H9 (cell line): ENCODE results near the gene CRISP2. TPM values are rescaled to one million over a fixed set of nuclear protein-coding genes. Genes with fewer than 3 reads are reported as not detected.

ENCODE experiments used
- DNase-seq: peaks from one replicate; pipeline ENCODE4 v3.0.0-alpha.2; 2017
- H2AFZ ChIP-seq: one replicate; pipeline ENCODE4 v1.6.1; 2013; ENCODE audit warnings: mild to moderate bottlenecking, low read length, control low read depth, moderate library complexity
- H2AK5ac ChIP-seq: 2 replicates; pipeline ENCODE4 v1.6.1; 2013; ENCODE audit warnings: low read length, control low read depth, mixed read lengths; ENCODE audit not compliant: insufficient read length
- H2BK120ac ChIP-seq: one replicate; pipeline ENCODE4 v1.6.1; 2013; ENCODE audit warnings: low read depth, mild to moderate bottlenecking, low read length, control low read depth, inconsistent platforms; ENCODE audit not compliant: poor library complexity, severe bottlenecking
- H2BK12ac ChIP-seq: 2 replicates; pipeline ENCODE4 v1.6.1; 2013; ENCODE audit warnings: low read length, control low read depth, mixed read lengths, low read depth; ENCODE audit not compliant: insufficient read length
- H2BK15ac ChIP-seq: 2 replicates; pipeline ENCODE4 v1.6.1; 2013; ENCODE audit warnings: low read depth, low read length, control low read depth
- H2BK20ac ChIP-seq: one replicate; pipeline ENCODE4 v1.6.1; 2013; ENCODE audit warnings: low read depth, mild to moderate bottlenecking, low read length, control low read depth, inconsistent platforms; ENCODE audit not compliant: poor library complexity, severe bottlenecking
- H2BK5ac ChIP-seq: 2 replicates; pipeline ENCODE4 v1.6.1; 2013; ENCODE audit warnings: low read length, control low read depth, mixed read lengths; ENCODE audit not compliant: insufficient read length
- H3K14ac ChIP-seq: 2 replicates; pipeline ENCODE4 v1.6.1; 2013; ENCODE audit warnings: low read length, control low read depth; ENCODE audit not compliant: insufficient read depth
- H3K18ac ChIP-seq: 2 replicates; pipeline ENCODE4 v1.6.1; 2013; ENCODE audit warnings: low read depth, mild to moderate bottlenecking, mixed read lengths, low read length, control low read depth; ENCODE audit not compliant: insufficient read length
- H3K23ac ChIP-seq: 2 replicates; pipeline ENCODE4 v1.6.1; 2013; ENCODE audit warnings: low read length, control low read depth, mixed read lengths, low read depth; ENCODE audit not compliant: insufficient read length
- H3K23me2 ChIP-seq: 2 replicates; pipeline ENCODE4 v1.6.1; 2013; ENCODE audit warnings: low read depth, mild to moderate bottlenecking, mixed read lengths, low read length, control low read depth; ENCODE audit not compliant: insufficient read length, poor library complexity, severe bottlenecking
- H3K27ac ChIP-seq: 2 replicates; pipeline ENCODE4 v1.5.1; 2013; ENCODE audit warnings: low read length, control low read depth, mixed read lengths, low read depth; ENCODE audit not compliant: insufficient read length
- H3K27me3 ChIP-seq: 2 replicates; pipeline ENCODE4 v1.6.1; 2013; ENCODE audit warnings: low read length, control low read depth, inconsistent platforms; ENCODE audit not compliant: insufficient read depth
- H3K4ac ChIP-seq: 2 replicates; pipeline ENCODE4 v1.6.1; 2013; ENCODE audit warnings: low read depth, mild to moderate bottlenecking, control low read depth, inconsistent platforms, low read length, moderate library complexity
- H3K4me1 ChIP-seq: 2 replicates; pipeline ENCODE4 v1.6.1; 2013; ENCODE audit warnings: low read length, control low read depth, inconsistent platforms; ENCODE audit not compliant: insufficient read depth
- H3K4me2 ChIP-seq: 2 replicates; pipeline ENCODE4 v1.6.1; 2013; ENCODE audit warnings: low read length, control low read depth, mixed read lengths; ENCODE audit not compliant: insufficient read length, insufficient read depth
- H3K56ac ChIP-seq: 2 replicates; pipeline ENCODE4 v1.6.1; 2013; ENCODE audit warnings: low read depth, mild to moderate bottlenecking, mixed read lengths, low read length, control low read depth; ENCODE audit not compliant: insufficient read length
- H3K79me1 ChIP-seq: 2 replicates; pipeline ENCODE4 v1.6.1; 2013; ENCODE audit warnings: low read depth, mild to moderate bottlenecking, moderate library complexity, low read length, control low read depth, inconsistent platforms; ENCODE audit not compliant: insufficient read depth, poor library complexity, severe bottlenecking
- H3K79me2 ChIP-seq: 2 replicates; pipeline ENCODE4 v1.6.1; 2013; ENCODE audit warnings: low read length, control low read depth, inconsistent platforms; ENCODE audit not compliant: insufficient read depth
- H3K9ac ChIP-seq: 2 replicates; pipeline ENCODE4 v1.6.1; 2013; ENCODE audit warnings: low read length, control low read depth, mixed read lengths; ENCODE audit not compliant: insufficient read length; ENCODE audit errors: extremely low read depth
- H3K9me3 ChIP-seq: one replicate; pipeline ENCODE4 v1.6.1; 2013; ENCODE audit warnings: low read depth, low read length, inconsistent platforms; ENCODE audit not compliant: control insufficient read depth
- H3T11ph ChIP-seq: one replicate; pipeline ENCODE4 v1.6.1; 2013; ENCODE audit warnings: mild to moderate bottlenecking, low read length, control low read depth, inconsistent platforms
- H4K20me1 ChIP-seq: one replicate; pipeline ENCODE4 v1.6.1; 2013; ENCODE audit not compliant: control insufficient read depth, insufficient read length, insufficient read depth
- H4K5ac ChIP-seq: 2 replicates; pipeline ENCODE4 v1.6.1; 2013; ENCODE audit warnings: low read depth, mild to moderate bottlenecking, mixed read lengths, low read length, control low read depth; ENCODE audit not compliant: insufficient read length
- H4K8ac ChIP-seq: replicated peaks from 2 replicates; pipeline ENCODE4 v1.6.1; 2013; ENCODE audit warnings: low read length, control low read depth, mixed read lengths, low read depth; ENCODE audit not compliant: insufficient read length
- H4K91ac ChIP-seq: 2 replicates; pipeline ENCODE4 v1.6.1; 2013; ENCODE audit warnings: low read depth, mild to moderate bottlenecking, moderate library complexity, mixed read lengths, low read length, control low read depth; ENCODE audit not compliant: insufficient read length
- H3K27ac Mint-ChIP-seq, 3 experiments: 2 replicates in 2 of 3; 3 replicates in 1 of 3; pipeline ENCODE4 v1.8.0; 2020 to 2021; ENCODE audit warnings: mixed read lengths in 3 of 3, mild to moderate bottlenecking in 1 of 3, moderate library complexity in 1 of 3
- H3K27me3 Mint-ChIP-seq: 2 replicates; pipeline ENCODE4 v1.8.0; 2021; ENCODE audit warnings: low read depth, mild to moderate bottlenecking, moderate library complexity, mixed read lengths
- H3K36me3 Mint-ChIP-seq, 3 experiments: 2 replicates in 2 of 3; 3 replicates in 1 of 3; pipeline ENCODE4 v1.8.0; 2020 to 2021; ENCODE audit warnings: low read depth in 3 of 3, mixed read lengths in 3 of 3; ENCODE audit not compliant: insufficient read depth in 1 of 3
- H3K4me1 Mint-ChIP-seq, 2 experiments: 2 replicates each; pipeline ENCODE4 v1.8.0; 2020; ENCODE audit warnings: mixed read lengths in 2 of 2
- H3K4me3 Mint-ChIP-seq, 2 experiments: 2 replicates in 1 of 2; 3 replicates in 1 of 2; pipeline ENCODE4 v1.8.0; 2020 to 2021; ENCODE audit warnings: mild to moderate bottlenecking in 2 of 2, mixed read lengths in 2 of 2, moderate library complexity in 1 of 2
- H3K9me3 Mint-ChIP-seq, 2 experiments: 2 replicates in 1 of 2; 3 replicates in 1 of 2; pipeline ENCODE4 v1.8.0; 2020; ENCODE audit warnings: mild to moderate bottlenecking in 2 of 2, mixed read lengths in 2 of 2, moderate library complexity in 1 of 2
- WGBS: extraction: QIAGEN DNeasy Blood & Tissue Kit; methylation state at CpG from one replicate; pipeline ENCODE4 v1.1.7; 2013; ENCODE audit warnings: missing lambda C conversion rate, low lambda C conversion rate, mixed read lengths; ENCODE audit not compliant: insufficient read length; ENCODE audit errors: extremely low coverage; 5-methylcytosine and 5-hydroxymethylcytosine counted together
- total RNA-seq: library from RNA; stranded (reverse); gene quantifications from 2 replicates; pipeline ENCODE4 v1.2.1, GENCODE V29; 2021
- TF ChIP-seq, protein P1 (sequence below): fragments of 200-600 bp; sonication (generic); conservative IDR thresholded peaks from 3 replicates; pipeline ENCODE4 v1.8.0; 2021; ENCODE audit warnings: antibody characterized with exemption, mild to moderate bottlenecking

The CRISP2 gene
- total RNA-seq, 1 experiment from 2014 or later, result not detected

DNA sequence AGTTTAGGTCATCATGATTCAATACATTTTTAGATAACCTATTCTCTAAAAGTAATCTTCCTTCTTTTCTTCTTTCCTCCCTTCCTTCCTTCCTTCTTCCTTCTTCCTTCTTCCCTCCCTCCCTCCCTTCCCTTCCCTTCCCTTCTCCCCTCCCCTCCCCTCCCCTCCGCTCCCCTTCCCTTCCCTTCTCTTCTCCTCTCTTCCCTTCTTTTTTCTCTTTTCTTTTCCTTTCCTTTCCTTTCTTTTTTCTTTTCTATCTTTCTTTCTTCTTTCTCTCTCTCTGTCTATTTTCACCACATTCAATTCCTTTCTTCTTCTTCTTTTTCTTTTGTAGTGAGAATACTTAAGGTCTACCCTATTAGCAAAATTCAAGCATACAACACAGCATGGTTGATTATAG lies 59.4 kb downstream of the CRISP2 start:
- no peaks in the 10 kb centered on the region for H3K27me3 Mint-ChIP-seq
- Histone ChIP-seq H3K14ac (no peak overlapping the region), H4K20me1 (no peaks in the 10 kb centered on the region), H3K18ac (no peak overlapping the region), H4K5ac (no peak overlapping the region), H3K79me1 (no peaks in the 10 kb centered on the region), H3K27ac (no peak overlapping the region), H3K27me3 (no peaks in the 10 kb centered on the region), H3K4me1 (no peaks in the 10 kb centered on the region), H2BK120ac (no peak overlapping the region), H3K4ac (no peak overlapping the region), H2BK15ac (no peak overlapping the region), H4K8ac (no peak overlapping the region), H4K91ac (no peak overlapping the region), H3K23me2 (no peaks in the 10 kb centered on the region), H2BK20ac (no peak overlapping the region), H3K23ac (no peak overlapping the region), H2AFZ (no peak overlapping the region), H3K79me2 (no peaks in the 10 kb centered on the region), H2BK12ac (no peak overlapping the region), H2AK5ac (no peak overlapping the region), H3K56ac (no peak overlapping the region), H3K9me3 (no peaks in the 10 kb centered on the region), H3T11ph (no peak overlapping the region), H3K9ac (no peak overlapping the region), H2BK5ac (no peak overlapping the region), H3K4me2 (no peak overlapping the region)
- TF ChIP-seq, protein P1, sequence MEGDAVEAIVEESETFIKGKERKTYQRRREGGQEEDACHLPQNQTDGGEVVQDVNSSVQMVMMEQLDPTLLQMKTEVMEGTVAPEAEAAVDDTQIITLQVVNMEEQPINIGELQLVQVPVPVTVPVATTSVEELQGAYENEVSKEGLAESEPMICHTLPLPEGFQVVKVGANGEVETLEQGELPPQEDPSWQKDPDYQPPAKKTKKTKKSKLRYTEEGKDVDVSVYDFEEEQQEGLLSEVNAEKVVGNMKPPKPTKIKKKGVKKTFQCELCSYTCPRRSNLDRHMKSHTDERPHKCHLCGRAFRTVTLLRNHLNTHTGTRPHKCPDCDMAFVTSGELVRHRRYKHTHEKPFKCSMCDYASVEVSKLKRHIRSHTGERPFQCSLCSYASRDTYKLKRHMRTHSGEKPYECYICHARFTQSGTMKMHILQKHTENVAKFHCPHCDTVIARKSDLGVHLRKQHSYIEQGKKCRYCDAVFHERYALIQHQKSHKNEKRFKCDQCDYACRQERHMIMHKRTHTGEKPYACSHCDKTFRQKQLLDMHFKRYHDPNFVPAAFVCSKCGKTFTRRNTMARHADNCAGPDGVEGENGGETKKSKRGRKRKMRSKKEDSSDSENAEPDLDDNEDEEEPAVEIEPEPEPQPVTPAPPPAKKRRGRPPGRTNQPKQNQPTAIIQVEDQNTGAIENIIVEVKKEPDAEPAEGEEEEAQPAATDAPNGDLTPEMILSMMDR, result no peak
- no peaks in the 10 kb centered on the region for H3K9me3 Mint-ChIP-seq
- no peaks in the 10 kb centered on the region for H3K36me3 Mint-ChIP-seq
- no peak for DNase-seq
- WGBS, result no CpG with 5 or more reads among the region's 1 CpG
- no peak overlapping the region for H3K27ac Mint-ChIP-seq
- H3K4me1 Mint-ChIP-seq, result no peaks in the 10 kb centered on the region
- H3K4me3 Mint-ChIP-seq, result no peak overlapping the region
